Measurements from ENCODE around the gene PINLYP. TPM values are rescaled to one million over a fixed set of nuclear protein-coding genes. Genes with fewer than 3 reads are reported as not detected.

Gene PINLYP
- total and polyA plus RNA-seq, 9 of the 15 experiments (the other 6 are each of a cell fraction or from before 2014, with no cell fraction given): 1.00 to 6.7 (median 2.2) TPM

DNA sequence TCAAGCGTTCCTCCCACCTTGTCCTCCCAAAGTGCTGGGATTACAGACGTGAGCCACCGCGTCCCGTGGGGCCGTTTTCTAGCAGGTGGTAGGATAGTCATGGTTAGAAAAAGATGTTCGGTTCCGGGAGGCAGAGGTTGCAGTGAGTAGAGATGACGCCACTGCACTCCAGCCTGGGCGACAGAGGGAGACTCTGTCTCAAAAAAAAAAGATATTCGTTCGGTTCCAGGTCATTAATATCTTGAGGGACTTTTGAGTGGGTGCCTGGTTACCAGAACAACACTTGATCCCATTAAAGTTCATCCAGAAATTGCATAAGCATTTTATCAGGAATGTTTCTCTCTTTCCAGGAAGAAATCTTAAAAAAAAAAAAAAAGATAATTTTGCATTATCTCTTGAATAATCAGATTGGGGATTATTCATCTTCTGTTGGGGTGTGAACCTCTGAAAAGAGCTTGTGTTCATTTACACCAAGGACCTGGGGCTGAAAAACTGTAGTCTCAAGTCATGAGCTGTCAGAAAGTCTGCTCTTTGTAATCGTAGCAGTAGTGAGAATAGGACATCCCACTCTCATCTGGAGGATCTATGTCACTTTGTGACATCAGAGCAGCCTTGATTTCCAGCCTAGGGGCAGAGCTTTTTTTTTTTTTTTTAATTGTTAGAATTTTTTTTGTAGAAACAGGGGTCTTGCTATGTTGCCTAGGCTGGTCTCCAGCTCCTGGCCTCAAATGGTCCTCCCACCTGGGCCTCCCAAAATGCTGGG lies 47.6 kb upstream of the PINLYP start:
- intact Hi-C loops (cut with micrococcal nuclease): no loop called here

DNA sequence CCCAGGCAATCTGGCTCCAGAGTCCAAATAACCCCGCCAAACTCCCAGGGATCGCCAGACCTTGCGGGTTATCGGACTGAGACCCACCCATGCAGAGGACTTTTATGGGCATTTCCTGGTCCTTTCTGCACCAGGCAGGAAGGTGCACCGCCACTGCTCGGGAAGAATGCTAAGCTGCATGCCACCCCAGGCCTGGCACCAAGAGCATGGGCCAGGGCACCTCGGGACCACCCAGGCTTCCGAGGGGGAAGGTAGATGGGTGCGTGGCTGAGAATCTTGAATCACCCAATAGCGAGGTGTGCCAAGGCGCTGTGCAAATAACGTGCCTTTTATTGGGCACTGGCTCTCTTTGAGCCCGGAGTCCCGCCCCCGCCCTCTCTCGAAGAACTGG lies 43.0 kb upstream of the PINLYP start:
- Histone ChIP-seq H4K20me1 (replicated peaks; ENCODE audit: control insufficient read depth, insufficient read depth, low read length) (no peaks in the 10 kb centered on the region; the same call in 1 of the 2 replicates), H3K9me3 (replicated peaks; ENCODE audit: control insufficient read depth, insufficient read depth, low read depth, low read length) (no peaks in the 10 kb centered on the region), H3K4me2 (ENCODE audit: insufficient read depth, low read length) (peak overlapping the region; percentile 99), H3K4me3 (peak overlapping the region; percentile 45), H3K4me1 (replicated peaks in 1 of 2; ENCODE audit: control insufficient read depth in 2 of 2, insufficient read depth in 2 of 2, low read length in 2 of 2) (peaks cover 7 to 36% of the 10 kb centered on the region in 2 experiments), H3K9ac (ENCODE audit: insufficient read depth in 1 of 2, low read depth in 2 of 2, low read length in 2 of 2) (peak overlapping the region in 1 of 2 experiments; percentile 86; a peak in 2 of 4 replicates), H3K27ac (ENCODE audit: extremely low read depth, low read depth, low read length) (no peak overlapping the region), H3K9me1 (ENCODE audit: control insufficient read depth, insufficient read depth, low read length) (no peaks in the 10 kb centered on the region), H2AFZ (ENCODE audit: low read depth, low read length) (peak overlapping the region; percentile 93), H3K36me3 (ENCODE audit: control insufficient read depth, insufficient read depth, low read length) (peaks cover 1% of the 10 kb centered on the region; the same call in 1 of the 3 replicates), H3K79me2 (ENCODE audit: control insufficient read depth, insufficient read depth, low read length) (no peaks in the 10 kb centered on the region), H3K27me3 (ENCODE audit: control insufficient read depth in 2 of 2, insufficient read depth in 2 of 2, low read length in 2 of 2) (no peaks in the 10 kb centered on the region)
- BruUV-seq (replicated peaks): no TSS peak
- no peak for TF ChIP-seq RBBP5 (IDR thresholded peaks at IDR 0.05; ENCODE audit: borderline replicate concordance, insufficient read depth, low read length, poor library complexity, severe bottlenecking)
- TF ChIP-seq, protein P1, sequence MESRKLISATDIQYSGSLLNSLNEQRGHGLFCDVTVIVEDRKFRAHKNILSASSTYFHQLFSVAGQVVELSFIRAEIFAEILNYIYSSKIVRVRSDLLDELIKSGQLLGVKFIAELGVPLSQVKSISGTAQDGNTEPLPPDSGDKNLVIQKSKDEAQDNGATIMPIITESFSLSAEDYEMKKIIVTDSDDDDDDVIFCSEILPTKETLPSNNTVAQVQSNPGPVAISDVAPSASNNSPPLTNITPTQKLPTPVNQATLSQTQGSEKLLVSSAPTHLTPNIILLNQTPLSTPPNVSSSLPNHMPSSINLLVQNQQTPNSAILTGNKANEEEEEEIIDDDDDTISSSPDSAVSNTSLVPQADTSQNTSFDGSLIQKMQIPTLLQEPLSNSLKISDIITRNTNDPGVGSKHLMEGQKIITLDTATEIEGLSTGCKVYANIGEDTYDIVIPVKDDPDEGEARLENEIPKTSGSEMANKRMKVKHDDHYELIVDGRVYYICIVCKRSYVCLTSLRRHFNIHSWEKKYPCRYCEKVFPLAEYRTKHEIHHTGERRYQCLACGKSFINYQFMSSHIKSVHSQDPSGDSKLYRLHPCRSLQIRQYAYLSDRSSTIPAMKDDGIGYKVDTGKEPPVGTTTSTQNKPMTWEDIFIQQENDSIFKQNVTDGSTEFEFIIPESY (CRISPR knock-in tag; IDR thresholded peaks at IDR 0.05): peak; percentile 20; the same call in 1 of the 2 replicates
- FAIRE-seq: no peak
- no peak for DNase-seq (ENCODE audit: extremely low read depth in 1 of 4, low spot score in 3 of 4)
- in situ Hi-C loops (cut with MboI) (no loop called here), intact Hi-C loops (cut with micrococcal nuclease) (loop anchor here (10.0 kb wide), 1 partner anchor 132 kb away; no protein-coding TSS in a partner anchor)
- 50% methylated on average over 14 of the region's 16 CpGs for WGBS (ENCODE audit: insufficient coverage, low coverage, missing lambda C conversion rate)
- ATAC-seq: no peak
- CTCF ChIA-PET (ENCODE audit: low intra/inter-chr PET ratio): no interaction called here
- POLR2A ChIA-PET: interaction anchor here (0.6 to 1.4 kb wide), 5 partner anchors 9 to 298 kb away, joined by 3 to 4 read pairs (median 3); no protein-coding TSS in a partner anchor

More for the DNA sequence above, 47.6 kb upstream of the PINLYP start:
- Histone ChIP-seq H4K20me1 (replicated peaks; ENCODE audit: control insufficient read depth, insufficient read depth, low read length) (no peaks in the 10 kb centered on the region), H3K79me2 (ENCODE audit: control insufficient read depth, insufficient read depth, low read length) (no peaks in the 10 kb centered on the region), H3K27me3 (ENCODE audit: control insufficient read depth in 2 of 2, insufficient read depth in 2 of 2, low read length in 2 of 2) (no peaks in the 10 kb centered on the region), H3K4me1 (replicated peaks in 1 of 2; ENCODE audit: control insufficient read depth in 2 of 2, insufficient read depth in 2 of 2, low read length in 2 of 2) (peaks cover 10 to 41% of the 10 kb centered on the region in 2 experiments), H3K27ac (ENCODE audit: extremely low read depth, low read depth, low read length) (no peak overlapping the region), H2AFZ (ENCODE audit: low read depth, low read length) (peak overlapping the region; percentile 68), H3K4me2 (ENCODE audit: insufficient read depth, low read length) (peak overlapping the region; percentile 89), H3K9me1 (ENCODE audit: control insufficient read depth, insufficient read depth, low read length) (no peaks in the 10 kb centered on the region), H3K9me3 (replicated peaks; ENCODE audit: control insufficient read depth, insufficient read depth, low read depth, low read length) (no peaks in the 10 kb centered on the region), H3K4me3 (no peak overlapping the region), H3K36me3 (ENCODE audit: control insufficient read depth, insufficient read depth, low read length) (no peaks in the 10 kb centered on the region), H3K9ac (ENCODE audit: insufficient read depth in 1 of 2, low read depth in 2 of 2, low read length in 2 of 2) (peak overlapping the region in 1 of 2 experiments; percentile 58; a peak in 1 of 4 replicates)
- no TSS peak for BruUV-seq (replicated peaks)
- POLR2A ChIA-PET: interaction anchor here (0.6 to 1.6 kb wide), 4 partner anchors 7 to 138 kb away, joined by 3 to 5 read pairs (median 3); no protein-coding TSS in a partner anchor
- in situ Hi-C loops (cut with MboI): no loop called here
- WGBS (ENCODE audit: insufficient coverage, low coverage, missing lambda C conversion rate): 32% methylated on average over 13 of the region's 13 CpGs
- CTCF ChIA-PET (ENCODE audit: low intra/inter-chr PET ratio): no interaction called here
- ATAC-seq (no peak), DNase-seq (ENCODE audit: extremely low read depth in 1 of 4, low spot score in 3 of 4) (peak in 1 of 4 experiments; percentile 3), FAIRE-seq (no peak)
- TF ChIP-seq RBM25 (IDR thresholded peaks at IDR 0.05; ENCODE audit: low read depth, low read length, severe bottlenecking) (peak; percentile 42), POLR2H (tag; IDR thresholded peaks at IDR 0.05; ENCODE audit: low read depth) (0 out of 2 replicates have a peak, but pooled peaks have one; percentile 3), ZNF239 (CRISPR knock-in tag; IDR thresholded peaks at IDR 0.05) (no peak)

Measured in K562 (cell line).